Stromal cell of bone marrow (primary cell): ENCODE results near the gene CTSK.
"Not testable (repeated sequence)": the region's sequence is repeated elsewhere in the genome, so short reads cannot be mapped to it uniquely, and the experiment has no call there.

Experiments
- DNase-seq: peaks from one replicate; pipeline ENCODE4 v3.0.0-alpha.2; 2012; ENCODE audit warnings: low read depth

Gene CTSK

GRCh38 chr1:150808121-150808520 is at the start of gene CTSK:
Gene CTSK, minus strand, starts transcription at chr1:150808260. Its CDS starts 1,455 bp downstream, at chr1:150806805.
- DNase-seq, result peak; percentile 70

GRCh38 chr1:150852734-150853133 is 44.7 kb upstream of the CTSK start:
- DNase-seq, result not testable (repeated sequence)

- not testable (repeated sequence) for DNase-seq
These were observed 42.8 kb upstream of the CTSK start for GRCh38 chr1:150850801-150851362.

- no peak for DNase-seq
These were observed 38.5 kb upstream of the CTSK start for GRCh38 chr1:150846473-150847146.

DNA sequence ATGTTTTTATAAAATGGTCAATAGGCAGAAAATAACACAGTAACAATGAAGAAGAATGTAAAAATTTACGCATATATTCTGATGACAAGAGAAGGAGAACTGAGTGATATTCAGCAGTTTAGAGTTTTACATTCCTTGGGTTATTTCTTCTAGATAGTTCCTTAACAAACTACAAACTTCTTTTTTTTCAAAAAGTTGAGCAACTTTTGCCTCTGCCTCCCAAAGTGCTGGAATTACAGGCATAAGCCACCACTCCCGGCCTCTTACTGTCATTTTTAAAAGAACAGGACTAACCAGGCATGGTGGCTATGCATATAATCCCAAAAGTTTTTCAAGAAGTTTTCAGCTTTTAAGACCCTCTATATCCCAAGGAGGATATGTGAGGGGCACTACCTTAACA is 35.4 kb upstream of the CTSK start:
- DNase-seq, result no peak

GRCh38 chr1:150842964-150843363 is 34.9 kb upstream of the CTSK start:
- no peak for DNase-seq

DNA sequence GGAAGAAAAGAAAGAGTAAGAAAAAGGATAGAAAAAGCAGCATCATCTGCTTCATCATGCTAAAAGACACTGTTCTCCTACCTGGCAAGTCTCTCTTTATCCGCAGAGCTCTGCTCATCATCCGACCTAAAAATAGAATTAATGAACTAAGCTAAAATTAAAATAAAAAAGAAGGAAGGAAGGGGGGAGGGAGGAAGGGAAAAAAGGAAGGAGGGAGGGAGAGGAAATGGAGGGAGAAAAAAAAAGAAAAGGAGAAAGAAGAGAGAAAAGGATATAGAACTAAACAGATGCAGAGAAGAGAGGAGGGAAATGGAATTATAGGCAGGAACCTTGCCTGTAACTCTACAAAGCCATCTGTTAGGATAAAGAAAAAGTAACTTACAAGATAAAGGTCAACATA is 34.3 kb upstream of the CTSK start:
- DNase-seq, result no peak

- DNase-seq, result no peak
These were observed 33.6 kb upstream of the CTSK start for GRCh38 chr1:150841626-150842025.

DNA sequence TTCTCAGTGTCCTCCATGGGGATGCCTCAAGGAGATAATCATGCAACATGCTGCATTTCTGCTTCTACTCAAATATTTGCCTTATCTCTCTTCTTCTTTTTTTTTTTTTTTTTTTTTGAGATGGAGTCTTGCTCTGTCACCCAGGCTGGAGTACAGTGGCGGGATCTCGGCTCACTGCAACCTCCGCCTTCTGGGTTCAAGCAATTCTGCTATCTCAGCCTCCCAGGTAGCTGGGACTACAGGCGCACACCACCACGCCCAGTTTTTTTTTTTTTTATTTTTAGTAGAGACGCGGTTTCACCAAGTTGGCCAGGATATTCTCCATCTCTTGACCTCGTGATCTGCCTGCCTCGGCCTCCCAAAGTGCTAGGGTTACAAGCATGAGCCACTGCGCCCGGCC is 32.8 kb upstream of the CTSK start:
- DNase-seq, result not testable (repeated sequence)

- no peak for DNase-seq
These were observed 28.2 kb upstream of the CTSK start for GRCh38 chr1:150836129-150836773.

GRCh38 chr1:150833961-150834360 is 25.9 kb upstream of the CTSK start:
- not testable (repeated sequence) for DNase-seq

- no peak for DNase-seq
These were observed 24.5 kb upstream of the CTSK start for GRCh38 chr1:150832597-150832996.

DNA sequence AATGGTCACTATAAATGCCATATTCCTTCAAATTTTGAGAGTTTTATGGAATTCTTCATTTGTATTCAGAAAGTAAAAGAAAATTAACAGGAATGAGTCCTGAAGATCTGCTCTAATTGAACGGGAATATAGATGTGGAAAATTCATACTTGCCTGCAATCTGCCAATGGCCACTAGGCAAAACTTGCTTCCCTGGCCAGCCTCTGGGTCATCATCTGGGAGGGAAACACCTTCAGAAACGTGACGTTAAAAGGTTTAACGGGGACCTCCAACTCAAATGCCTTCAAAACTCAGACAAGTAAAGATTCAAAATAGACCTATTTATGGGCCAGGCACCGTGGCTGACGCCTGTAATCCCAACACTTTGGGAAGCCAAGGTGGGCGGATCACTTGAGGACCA is 21.7 kb upstream of the CTSK start:
- DNase-seq, result no peak

DNA sequence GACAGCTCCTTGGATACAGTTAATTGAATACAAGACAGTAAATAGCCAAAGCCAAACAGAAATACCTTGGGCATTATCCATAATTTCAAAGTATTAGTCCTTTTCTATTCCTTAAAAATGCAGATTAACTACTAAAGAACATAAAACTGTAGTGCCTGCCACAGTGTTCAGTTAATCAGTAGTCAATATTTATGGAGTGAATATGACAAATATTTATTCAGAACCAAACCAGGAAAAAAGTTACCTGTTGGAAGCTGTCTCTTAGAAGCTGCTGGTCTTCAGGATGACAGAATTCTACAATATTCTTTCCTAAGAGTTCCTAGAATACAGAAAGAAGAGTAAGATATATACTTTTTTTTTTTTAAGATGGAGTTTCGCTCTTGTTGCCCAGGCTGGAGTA is 18.2 kb upstream of the CTSK start:
- no peak for DNase-seq

GRCh38 chr1:150820730-150821512 is 12.9 kb upstream of the CTSK start:
- DNase-seq, result no peak

- DNase-seq, result no peak
These were observed 7.8 kb upstream of the CTSK start for GRCh38 chr1:150815871-150816270.

DNA sequence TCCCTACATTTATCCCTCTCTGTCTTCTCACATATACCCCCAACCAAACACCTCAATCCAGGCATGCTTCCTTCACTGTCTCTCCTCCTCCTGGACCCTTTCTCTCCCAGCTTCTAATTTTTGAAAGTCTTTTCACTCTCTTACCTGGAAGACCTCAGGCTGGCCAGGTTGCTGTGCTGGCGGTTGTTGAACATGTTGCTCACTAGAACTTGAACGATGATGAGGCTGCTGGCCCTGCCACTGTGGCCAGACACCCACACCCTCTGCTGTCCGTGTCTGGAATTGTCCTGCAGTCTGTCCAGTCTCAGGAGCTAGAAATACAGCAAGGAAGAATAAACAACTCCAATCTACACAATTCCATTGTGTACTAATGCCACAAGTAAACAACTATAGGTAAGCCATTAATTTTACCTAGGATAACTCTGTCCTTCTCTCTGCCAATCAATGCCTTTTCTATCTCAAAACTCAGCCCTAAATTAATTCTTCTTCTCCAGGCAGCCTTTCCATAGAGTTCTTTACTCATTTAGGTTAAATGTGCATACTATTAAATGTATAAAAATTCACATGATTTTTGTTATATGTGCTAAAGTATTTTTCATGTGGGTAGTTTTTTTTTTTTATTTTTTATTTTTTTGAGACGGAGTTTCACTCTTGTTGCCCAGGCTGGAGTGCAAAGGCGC is 5.1 kb upstream of the CTSK start:
- DNase-seq, result peak; percentile 44

DNA sequence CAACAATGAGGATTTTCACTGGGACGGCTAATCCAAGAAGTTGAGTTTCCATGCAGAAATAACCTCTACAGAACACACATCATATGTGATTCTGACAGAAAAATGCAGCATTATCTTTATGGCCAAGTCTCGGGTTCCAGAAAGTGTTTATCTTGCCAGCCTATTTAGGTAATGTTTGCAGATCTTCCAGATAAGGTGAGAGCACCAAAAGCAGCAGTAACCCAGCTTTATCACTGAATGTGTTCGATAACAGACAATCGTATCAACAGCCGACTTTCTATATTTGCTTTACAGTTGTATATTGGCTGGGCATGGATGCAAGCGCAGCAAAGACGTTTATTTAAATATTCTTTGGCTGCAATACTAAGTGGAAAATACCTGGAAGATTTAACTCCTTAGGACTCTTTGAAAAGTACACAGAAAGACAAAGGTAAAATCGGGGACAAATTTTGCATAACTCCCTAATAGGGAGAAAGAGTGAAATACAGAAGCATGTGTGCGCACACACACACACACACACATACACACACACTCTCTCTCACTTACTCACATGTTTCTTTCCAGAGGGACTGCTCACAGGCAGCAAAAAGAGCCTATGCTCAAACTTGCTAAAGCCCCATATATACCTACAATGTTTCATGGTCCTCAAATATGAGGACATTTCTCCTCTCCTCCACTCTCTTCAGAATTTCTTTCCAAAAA is 3.0 kb upstream of the CTSK start:
- DNase-seq, result no peak

DNA sequence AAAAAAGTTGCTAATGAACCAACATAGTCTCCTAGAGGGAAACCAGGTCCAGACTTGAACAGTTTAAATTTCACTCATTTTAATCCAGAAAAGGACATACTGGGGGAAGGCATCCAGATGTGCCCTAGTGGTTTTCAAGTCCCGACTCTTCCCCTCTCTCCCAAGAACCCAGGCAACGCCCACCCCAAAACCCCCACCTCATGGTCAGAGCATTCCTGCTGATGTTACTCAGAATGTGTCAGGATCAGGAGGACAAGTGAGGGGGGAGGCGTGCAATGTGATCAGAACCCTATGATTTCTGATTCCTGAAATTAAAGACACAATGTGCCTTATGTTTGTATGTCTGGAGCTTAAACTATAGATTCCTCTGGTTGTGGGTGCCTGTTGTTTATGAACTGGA is 1.6 kb upstream of the CTSK start:
- peak; percentile 86 for DNase-seq

DNA sequence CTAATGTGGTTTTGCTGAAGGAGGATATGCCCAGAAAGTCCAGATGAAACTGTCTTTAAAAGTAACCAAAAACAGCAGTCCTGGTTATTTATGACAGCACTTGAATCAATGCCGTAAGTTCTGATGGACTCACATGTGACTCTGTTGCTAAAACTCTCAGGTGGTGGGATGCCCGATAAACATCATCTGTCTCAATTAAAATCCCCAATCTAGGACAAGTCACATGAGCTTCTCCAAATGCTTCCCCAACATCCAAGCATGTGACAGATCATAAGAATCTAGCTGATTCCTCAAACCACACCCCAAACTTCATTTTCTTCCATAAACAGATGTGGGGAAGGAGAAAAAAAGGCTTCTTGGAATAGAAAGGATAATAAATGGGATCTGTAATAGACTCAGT is 786 bp upstream of the CTSK start:
- peak; percentile 76 for DNase-seq

- no peak for DNase-seq
These were observed 624 bp downstream of the CTSK start for GRCh38 chr1:150807249-150808023.
